GM12801 (cell line): ENCODE results near the gene CAPZB.

Experiments used
- CTCF ChIP-seq: IDR thresholded peaks from one replicate; pipeline ENCODE4 v1.5.1; 2011; ENCODE audit warnings: control low read depth; ENCODE audit not compliant: insufficient read length; ENCODE audit errors: extremely low read depth

CAPZB gene

GRCh38 chr1:19435181-19435580 is 50.2 kb downstream of the CAPZB start:
- TF ChIP-seq CTCF: no peak

DNA sequence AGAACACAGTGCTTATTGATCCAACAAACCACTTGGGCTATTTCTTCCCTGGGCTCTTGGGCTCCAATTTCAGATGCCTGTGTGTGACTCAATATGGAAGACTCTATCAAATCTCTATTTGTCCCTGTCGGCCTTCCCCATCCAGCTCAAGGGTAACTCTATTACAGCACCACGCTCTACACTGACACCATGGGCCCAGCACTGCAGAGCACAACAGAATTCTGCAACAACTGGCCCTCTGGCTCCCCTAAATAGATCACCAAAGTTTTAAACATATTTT is 51.7 kb downstream of the CAPZB start:
- no peak for TF ChIP-seq CTCF

- TF ChIP-seq CTCF: no peak
These were observed 52.2 kb downstream of the CAPZB start for GRCh38 chr1:19432943-19433718.

DNA sequence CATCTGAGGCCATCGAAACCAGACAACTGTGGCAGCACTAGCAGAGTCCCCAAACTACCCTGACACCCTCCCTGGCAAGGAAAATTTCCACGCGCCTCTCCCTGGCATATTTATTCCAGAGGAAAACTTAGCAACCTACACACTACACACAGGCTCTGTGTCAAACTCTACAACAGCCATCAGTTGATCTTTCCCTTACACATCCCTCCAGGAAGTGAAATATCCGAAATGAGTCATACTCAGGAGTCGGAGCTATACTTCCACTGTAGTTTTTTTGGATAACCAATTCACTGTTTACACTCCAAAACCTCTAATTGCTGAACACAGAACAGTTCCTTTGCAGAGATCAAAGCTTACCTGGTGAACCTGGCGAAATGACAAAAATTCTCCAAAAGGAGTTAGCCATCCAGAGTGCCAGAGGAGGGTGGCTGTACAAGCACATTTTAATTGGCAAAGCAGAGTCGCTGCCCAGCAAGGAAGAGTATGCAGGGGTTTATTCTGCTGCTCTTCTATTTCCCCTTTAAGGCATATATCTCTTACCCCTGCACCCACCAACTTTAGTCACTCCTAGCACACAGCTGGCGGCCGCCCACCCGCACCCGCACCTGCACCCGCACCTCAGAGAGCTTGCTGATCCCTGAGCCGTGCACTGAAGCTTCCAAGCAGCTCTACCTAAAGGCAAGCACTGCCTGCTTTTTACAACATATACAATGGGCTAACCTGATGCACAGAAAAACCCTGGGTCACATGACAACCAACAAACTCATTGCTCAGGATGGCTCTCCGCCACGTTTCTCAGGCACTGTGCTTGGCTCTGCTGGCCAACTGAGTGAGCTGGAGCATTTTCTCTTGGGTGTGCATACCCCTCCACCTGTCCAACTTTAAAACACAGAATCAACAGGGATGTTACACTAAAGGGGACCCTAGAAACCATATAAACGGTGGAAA is 54.9 kb downstream of the CAPZB start:
- TF ChIP-seq CTCF: no peak

GRCh38 chr1:19429611-19430010 is 55.7 kb downstream of the CAPZB start:
- TF ChIP-seq CTCF: no peak

DNA sequence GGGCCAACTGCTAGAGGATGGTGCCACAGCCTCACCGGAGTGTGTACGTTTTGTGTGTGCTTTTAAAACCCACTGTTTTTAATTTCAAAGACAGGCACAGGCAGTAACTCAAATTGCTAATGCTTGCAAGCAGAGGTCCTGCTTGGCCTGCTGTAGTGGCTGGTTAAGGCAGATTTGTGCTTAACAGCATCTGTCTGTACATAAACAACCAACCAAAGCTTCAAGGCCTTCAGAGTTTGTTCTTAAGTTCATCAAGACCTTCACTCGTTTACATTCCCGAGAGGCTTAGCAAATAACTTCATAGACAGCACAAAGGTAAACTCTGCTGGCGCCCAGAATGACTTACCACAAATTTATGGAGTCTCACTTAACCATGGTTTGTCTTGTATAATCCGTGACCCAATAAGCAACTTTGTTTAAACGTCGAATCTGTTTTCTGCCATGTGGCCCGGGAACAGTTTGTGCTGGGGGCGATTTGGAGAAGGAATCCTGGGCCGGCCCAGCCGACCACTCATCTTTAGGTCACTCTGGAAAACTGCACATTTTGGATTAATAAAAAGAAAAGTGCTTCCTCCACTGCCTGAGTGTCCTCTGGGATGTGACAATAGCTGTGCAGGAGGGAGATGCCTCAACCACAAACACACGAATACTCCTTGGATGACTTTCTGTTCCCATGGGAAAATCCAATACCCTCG is 58.1 kb downstream of the CAPZB start:
- TF ChIP-seq CTCF: no peak
